ENCODE results near the gene CNKSR1.

GRCh38 chr1:26169669-26170471, 7.4 kb upstream of the CNKSR1 start, which contains the start of gene ZNF593:
- TF ChIP-seq EZH2 (optimal IDR thresholded peaks at IDR 0.05; ENCODE audit: low read depth, low read length) (no peak), CTCF (IDR thresholded peaks at IDR 0.05; ENCODE audit: low read length) (peak; percentile 89), EZH2phosphoT487 (IDR thresholded peaks at IDR 0.05; ENCODE audit: low read length) (no peak)
